Endothelial cell of umbilical vein (primary cell): ENCODE measurements around the gene MPZL2. TPM values are rescaled to one million over a fixed set of nuclear protein-coding genes. Genes with fewer than 3 reads are reported as not detected.

Experiments
- BruUV-seq: library from RNA; stranded (reverse); fragments of 400-500 nt; replicated peaks from 2 replicates; lab custom pipeline; 2021; lab: Mats Ljungman, UMichigan
- CTCF ChIA-PET: fragments of 300-600, 350-600 bp; sonication (Branson Sonifier 250); formaldehyde crosslinking; loops from one replicate; lab custom pipeline; 2021; ENCODE audit warnings: antibody characterized with exemption, inconsistent platforms; lab: Charles Lee
- POLR2A ChIA-PET: fragments of 300-600, 350-600 bp; sonication (Branson Sonifier 250); formaldehyde crosslinking; loops from one replicate; lab custom pipeline; 2021; ENCODE audit warnings: antibody characterized with exemption, inconsistent platforms; lab: Charles Lee
- DNase-seq: peaks from one replicate; pipeline ENCODE4 v3.0.0-alpha.2; 2011; ENCODE audit warnings: low read depth, low spot score
- FAIRE-seq: peaks from 2 replicates; lab custom pipeline; 2011; peaks lifted over from hg19 to GRCh38; lab: Jason Lieb, UNC
- H2AFZ ChIP-seq: 2 replicates; pipeline ENCODE4 v1.6.0; 2012; ENCODE audit warnings: low read depth, low read length, control low read depth, inconsistent platforms
- H3K27ac ChIP-seq: 2 replicates; pipeline ENCODE4 v1.5.1; 2011; ENCODE audit warnings: low read depth, mild to moderate bottlenecking, control low read depth, low read length, moderate library complexity; ENCODE audit not compliant: insufficient read depth
- H3K27me3 ChIP-seq, 2 experiments: 2 replicates each; pipeline versions ENCODE4 v1.6.0 to v1.6.1; 2011; ENCODE audit warnings: low read length in 2 of 2, mixed read lengths in 1 of 2; ENCODE audit not compliant: control insufficient read depth in 2 of 2, insufficient read depth in 2 of 2
- H3K36me3 ChIP-seq, 2 experiments: 2 replicates in 1 of 2; 3 replicates in 1 of 2; pipeline ENCODE4 v1.5.1; 2011; ENCODE audit warnings: low read length in 2 of 2, mild to moderate bottlenecking in 1 of 2, moderate library complexity in 1 of 2; ENCODE audit not compliant: control insufficient read depth in 2 of 2, insufficient read depth in 2 of 2; ENCODE audit errors: extremely low read depth in 1 of 2
- H3K4me1 ChIP-seq: 3 replicates; pipeline ENCODE4 v1.5.1; 2011; ENCODE audit warnings: mild to moderate bottlenecking, low read length; ENCODE audit not compliant: control insufficient read depth, insufficient read depth; ENCODE audit errors: extremely low read depth
- H3K4me2 ChIP-seq: 2 replicates; pipeline ENCODE4 v1.6.1; 2011; ENCODE audit warnings: low read length, control low read depth, mixed read lengths; ENCODE audit not compliant: insufficient read depth
- H3K4me3 ChIP-seq, 3 experiments: fragments of 200-600 bp in 1 of 3; sonication (generic), shearing (Covaris generic) in 1 of 3; replicated peaks in 1 of 3; 2 replicates each; pipeline ENCODE4 v1.5.1; 2011 to 2016; ENCODE audit warnings: control low read depth in 3 of 3, low read length in 3 of 3, mild to moderate bottlenecking in 2 of 3, inconsistent platforms in 1 of 3, low read depth in 1 of 3, moderate library complexity in 1 of 3; ENCODE audit not compliant: insufficient read depth in 1 of 3
- H3K79me2 ChIP-seq: 2 replicates; pipeline ENCODE4 v1.6.0; 2012; ENCODE audit warnings: low read length, inconsistent platforms; ENCODE audit not compliant: control insufficient read depth, insufficient read depth
- H3K9ac ChIP-seq: replicated peaks from 2 replicates; pipeline ENCODE3; 2011; ENCODE audit warnings: low read length, control low read depth; ENCODE audit not compliant: insufficient read depth; ENCODE audit errors: extremely low read depth
- H3K9me1 ChIP-seq: replicated peaks from 3 replicates; pipeline ENCODE4 v1.6.0; 2011; ENCODE audit warnings: mild to moderate bottlenecking, low read length; ENCODE audit not compliant: control insufficient read depth, insufficient read depth; ENCODE audit errors: extremely low read depth
- H3K9me3 ChIP-seq: replicated peaks from 2 replicates; pipeline ENCODE4 v1.5.1; 2012; ENCODE audit warnings: low read length, inconsistent platforms; ENCODE audit not compliant: control insufficient read depth, insufficient read depth
- H4K20me1 ChIP-seq: replicated peaks from 2 replicates; pipeline ENCODE3; 2011; ENCODE audit warnings: mild to moderate bottlenecking, low read length; ENCODE audit not compliant: control insufficient read depth, insufficient read depth; ENCODE audit errors: extremely low read depth
- EZH2 ChIP-seq: IDR thresholded peaks from 2 replicates; pipeline ENCODE4 v1.6.1; 2012; ENCODE audit warnings: borderline replicate concordance, low read depth, mild to moderate bottlenecking, moderate library complexity, low read length, inconsistent platforms; ENCODE audit not compliant: severe bottlenecking
- FOS ChIP-seq: IDR thresholded peaks from 2 replicates; pipeline ENCODE4 v1.6.1; 2011; ENCODE audit warnings: mild to moderate bottlenecking, low read length, moderate library complexity, borderline replicate concordance; ENCODE audit not compliant: insufficient read depth
- GATA2 ChIP-seq: IDR thresholded peaks from 2 replicates; pipeline ENCODE4 v1.7.0; 2011; ENCODE audit warnings: low read depth, mild to moderate bottlenecking, moderate library complexity, mixed read lengths, low read length; ENCODE audit not compliant: insufficient read length, insufficient read depth
- JUN ChIP-seq: IDR thresholded peaks from 2 replicates; pipeline ENCODE4 v1.6.1; 2011; ENCODE audit warnings: borderline replicate concordance, low read depth; ENCODE audit not compliant: insufficient read length, insufficient read depth
- MAX ChIP-seq: IDR thresholded peaks from 2 replicates; pipeline ENCODE4 v1.6.1; 2011; ENCODE audit not compliant: insufficient read depth, insufficient read length
- MYC ChIP-seq: IDR thresholded peaks from one replicate; pipeline ENCODE4 v1.6.1; 2011; ENCODE audit warnings: mild to moderate bottlenecking, low read depth, low read length
- POLR2A ChIP-seq: IDR thresholded peaks from 2 replicates; pipeline ENCODE4 v1.6.1; 2012; ENCODE audit warnings: low read depth, mild to moderate bottlenecking, control low read depth, low read length
- POLR2AphosphoS5 ChIP-seq: IDR thresholded peaks from 2 replicates; pipeline ENCODE4 v1.6.1; 2012; ENCODE audit warnings: low read depth, mild to moderate bottlenecking, control low read depth, low read length, moderate library complexity; ENCODE audit not compliant: insufficient read depth
- dilution Hi-C: fragments of 300-500 bp; cut with MboI; formaldehyde crosslinking; loops from one replicate; pipeline ENCODE4 v1.15.0; 2019; ENCODE audit warnings: low sequenced_read_pairs; ENCODE audit not compliant: extremely low pct_ligation_motif_present
- intact Hi-C: fragments of 100-400 bp; cut with micrococcal nuclease; formaldehyde crosslinking; loops from one replicate; pipeline ENCODE4 v1.10.0; 2022
- polyA plus RNA-seq, 4 experiments: library from polyadenylated mRNA; depleted of rRNA in 3 of 4; stranded (reverse) in 3 of 4; unstranded in 1 of 4; fragments of >200 nt; gene quantifications; 2 replicates each; pipeline versions ENCODE4 v1.2.1 to v1.2.3, GENCODE V29; 2011 to 2012; ENCODE audit warnings: missing spikeins in 1 of 4
- total RNA-seq: library from RNA; stranded (reverse); gene quantifications from 2 replicates; pipeline ENCODE4 v1.2.3, GENCODE V29; 2021
- TF ChIP-seq, protein P1 (sequence below), 2 donors: IDR thresholded peaks; 1 replicate in 1 of 2; 2 replicates in 1 of 2; pipeline ENCODE4 v1.5.1; 2011; ENCODE audit warnings: low read length in 2 of 2, mild to moderate bottlenecking in 2 of 2, moderate library complexity in 2 of 2, control low read depth in 1 of 2, inconsistent platforms in 1 of 2, low read depth in 1 of 2; ENCODE audit not compliant: insufficient read depth in 1 of 2; ENCODE audit errors: extremely low read depth in 1 of 2

Gene MPZL2
- total and polyA plus RNA-seq, 2 donors (not counting 3 experiments of a cell fraction or from before 2014, with no cell fraction given) = 21.0 to 49.5 TPM

DNA sequence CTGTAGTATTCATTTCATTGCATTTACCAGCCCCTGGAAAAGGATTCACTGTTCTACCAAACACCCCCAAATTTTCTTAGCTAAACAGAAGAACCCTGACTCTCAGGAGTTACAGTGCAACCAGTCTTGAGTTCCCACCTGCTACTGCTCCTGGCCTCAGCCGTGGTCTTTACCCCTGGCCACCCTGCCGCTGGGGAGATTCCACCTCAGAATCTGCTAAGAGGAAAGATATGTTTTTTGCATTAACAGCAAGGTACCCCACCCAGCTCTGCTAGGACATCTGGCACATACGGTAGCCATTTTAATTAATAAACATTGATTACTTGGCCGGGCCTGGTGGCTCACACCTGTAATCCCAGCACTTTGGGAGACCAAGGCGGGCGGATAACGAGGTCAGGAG lies 48.3 kb downstream of the MPZL2 start:
- Histone ChIP-seq H3K9me3 (no peaks in the 10 kb centered on the region), H3K4me3 (no peak overlapping the region), H3K9me1 (no peaks in the 10 kb centered on the region), H4K20me1 (no peaks in the 10 kb centered on the region), H3K4me2 (no peak overlapping the region), H3K27ac (no peak overlapping the region), H3K27me3 (peaks cover 22 to 34% of the 10 kb centered on the region in 2 experiments), H3K79me2 (no peaks in the 10 kb centered on the region), H3K9ac (no peak overlapping the region), H2AFZ (no peak overlapping the region), H3K36me3 (no peaks in the 10 kb centered on the region), H3K4me1 (no peaks in the 10 kb centered on the region)
- CTCF ChIA-PET = interaction anchor here (1.1 to 6.0 kb wide), 2 partner anchors 13 to 17 kb away, joined by 4 to 41 read pairs; no protein-coding TSS in a partner anchor
- TF ChIP-seq FOS (no peak), POLR2A (no peak), POLR2AphosphoS5 (no peak), MAX (no peak), EZH2 (no peak), JUN (no peak), MYC (no peak), GATA2 (no peak)
- TF ChIP-seq, protein P1, sequence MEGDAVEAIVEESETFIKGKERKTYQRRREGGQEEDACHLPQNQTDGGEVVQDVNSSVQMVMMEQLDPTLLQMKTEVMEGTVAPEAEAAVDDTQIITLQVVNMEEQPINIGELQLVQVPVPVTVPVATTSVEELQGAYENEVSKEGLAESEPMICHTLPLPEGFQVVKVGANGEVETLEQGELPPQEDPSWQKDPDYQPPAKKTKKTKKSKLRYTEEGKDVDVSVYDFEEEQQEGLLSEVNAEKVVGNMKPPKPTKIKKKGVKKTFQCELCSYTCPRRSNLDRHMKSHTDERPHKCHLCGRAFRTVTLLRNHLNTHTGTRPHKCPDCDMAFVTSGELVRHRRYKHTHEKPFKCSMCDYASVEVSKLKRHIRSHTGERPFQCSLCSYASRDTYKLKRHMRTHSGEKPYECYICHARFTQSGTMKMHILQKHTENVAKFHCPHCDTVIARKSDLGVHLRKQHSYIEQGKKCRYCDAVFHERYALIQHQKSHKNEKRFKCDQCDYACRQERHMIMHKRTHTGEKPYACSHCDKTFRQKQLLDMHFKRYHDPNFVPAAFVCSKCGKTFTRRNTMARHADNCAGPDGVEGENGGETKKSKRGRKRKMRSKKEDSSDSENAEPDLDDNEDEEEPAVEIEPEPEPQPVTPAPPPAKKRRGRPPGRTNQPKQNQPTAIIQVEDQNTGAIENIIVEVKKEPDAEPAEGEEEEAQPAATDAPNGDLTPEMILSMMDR (IDR thresholded peaks at IDR 0.05; ENCODE audit: extremely low read depth in 1 of 2, insufficient read depth in 1 of 2, low read depth in 1 of 2, low read length in 2 of 2) = no peak
- DNase-seq (no peak), FAIRE-seq (no peak)
- BruUV-seq = no TSS peak
- POLR2A ChIA-PET = no interaction called here
- intact Hi-C loops = no loop called here
- dilution Hi-C loops = no loop called here
